ENCODE results near the gene LYRM1.

LYRM1 gene

DNA sequence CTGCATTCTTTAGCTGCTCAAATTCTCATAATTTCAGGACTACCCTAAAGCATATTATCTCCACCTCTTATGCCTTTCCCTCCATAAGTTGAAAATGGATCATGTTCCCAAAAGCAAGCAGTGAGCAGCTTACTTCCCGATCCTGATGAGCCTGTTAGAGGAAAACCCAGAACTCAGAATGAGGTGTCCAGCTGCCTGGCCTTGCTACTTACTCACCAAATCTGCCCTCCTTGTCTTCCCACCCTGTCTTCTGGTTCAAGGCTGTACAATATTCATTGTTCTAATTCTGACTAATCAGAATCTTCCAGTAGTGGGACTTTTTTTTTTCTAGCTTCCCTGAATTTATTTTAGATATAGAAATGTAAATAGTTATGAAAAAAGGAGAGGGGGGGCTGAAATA is 10.8 kb downstream of the LYRM1 start:
- Histone ChIP-seq H3K9me2 (replicated peaks; ENCODE audit: insufficient read depth, low read length) (no peaks in the 10 kb centered on the region), H2AFZ (ENCODE audit: low read depth, low read length, severe bottlenecking) (no peak overlapping the region), H3K79me2 (ENCODE audit: insufficient read depth, low read length) (no peaks in the 10 kb centered on the region), H3K4me3 (ENCODE audit: insufficient read depth, low read length, poor library complexity, severe bottlenecking) (no peak overlapping the region), H3K4me2 (ENCODE audit: low read depth, low read length, poor library complexity, severe bottlenecking) (no peak overlapping the region), H3K36me3 (ENCODE audit: low read length) (no peaks in the 10 kb centered on the region), H3K27me3 (ENCODE audit: low read length) (no peaks in the 10 kb centered on the region), H4K20me1 (ENCODE audit: low read depth, low read length) (no peaks in the 10 kb centered on the region), H3K27ac (ENCODE audit: low read depth, low read length) (no peak overlapping the region), H3K9me3 (ENCODE audit: insufficient read depth, low read length) (no peaks in the 10 kb centered on the region), H3K9ac (ENCODE audit: low read length) (no peak overlapping the region), H3F3A (ENCODE audit: insufficient read depth) (peaks cover 11% of the 10 kb centered on the region)
- no peak for TF ChIP-seq EZH2phosphoT487 (conservative IDR thresholded peaks at IDR 0.05; ENCODE audit: low read length)
- TF ChIP-seq, protein P1, sequence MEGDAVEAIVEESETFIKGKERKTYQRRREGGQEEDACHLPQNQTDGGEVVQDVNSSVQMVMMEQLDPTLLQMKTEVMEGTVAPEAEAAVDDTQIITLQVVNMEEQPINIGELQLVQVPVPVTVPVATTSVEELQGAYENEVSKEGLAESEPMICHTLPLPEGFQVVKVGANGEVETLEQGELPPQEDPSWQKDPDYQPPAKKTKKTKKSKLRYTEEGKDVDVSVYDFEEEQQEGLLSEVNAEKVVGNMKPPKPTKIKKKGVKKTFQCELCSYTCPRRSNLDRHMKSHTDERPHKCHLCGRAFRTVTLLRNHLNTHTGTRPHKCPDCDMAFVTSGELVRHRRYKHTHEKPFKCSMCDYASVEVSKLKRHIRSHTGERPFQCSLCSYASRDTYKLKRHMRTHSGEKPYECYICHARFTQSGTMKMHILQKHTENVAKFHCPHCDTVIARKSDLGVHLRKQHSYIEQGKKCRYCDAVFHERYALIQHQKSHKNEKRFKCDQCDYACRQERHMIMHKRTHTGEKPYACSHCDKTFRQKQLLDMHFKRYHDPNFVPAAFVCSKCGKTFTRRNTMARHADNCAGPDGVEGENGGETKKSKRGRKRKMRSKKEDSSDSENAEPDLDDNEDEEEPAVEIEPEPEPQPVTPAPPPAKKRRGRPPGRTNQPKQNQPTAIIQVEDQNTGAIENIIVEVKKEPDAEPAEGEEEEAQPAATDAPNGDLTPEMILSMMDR (IDR thresholded peaks at IDR 0.05; ENCODE audit: insufficient read depth, low read length, poor library complexity, severe bottlenecking): no peak

GRCh38 chr16:20916289-20916688 is 15.7 kb downstream of the LYRM1 start:
- Histone ChIP-seq H3F3A (ENCODE audit: insufficient read depth) (peaks cover 11% of the 10 kb centered on the region), H3K27me3 (ENCODE audit: low read length) (no peaks in the 10 kb centered on the region), H4K20me1 (ENCODE audit: low read depth, low read length) (no peaks in the 10 kb centered on the region), H3K27ac (ENCODE audit: low read depth, low read length) (peak overlapping the region; percentile 84), H3K9me3 (ENCODE audit: insufficient read depth, low read length) (no peaks in the 10 kb centered on the region), H3K79me2 (ENCODE audit: insufficient read depth, low read length) (no peaks in the 10 kb centered on the region), H3K36me3 (ENCODE audit: low read length) (no peaks in the 10 kb centered on the region), H2AFZ (ENCODE audit: low read depth, low read length, severe bottlenecking) (no peak overlapping the region), H3K4me3 (ENCODE audit: insufficient read depth, low read length, poor library complexity, severe bottlenecking) (no peak overlapping the region), H3K9me2 (replicated peaks; ENCODE audit: insufficient read depth, low read length) (no peaks in the 10 kb centered on the region), H3K9ac (ENCODE audit: low read length) (no peak overlapping the region), H3K4me2 (ENCODE audit: low read depth, low read length, poor library complexity, severe bottlenecking) (peak overlapping the region; percentile 60)
- TF ChIP-seq EZH2phosphoT487 (conservative IDR thresholded peaks at IDR 0.05; ENCODE audit: low read length): no peak
- TF ChIP-seq, protein P1 (IDR thresholded peaks at IDR 0.05; ENCODE audit: insufficient read depth, low read length, poor library complexity, severe bottlenecking): no peak

- Histone ChIP-seq H2AFZ (ENCODE audit: low read depth, low read length, severe bottlenecking) (no peak overlapping the region), H3K4me3 (ENCODE audit: insufficient read depth, low read length, poor library complexity, severe bottlenecking) (no peak overlapping the region), H3K9me3 (ENCODE audit: insufficient read depth, low read length) (no peaks in the 10 kb centered on the region), H3K4me2 (ENCODE audit: low read depth, low read length, poor library complexity, severe bottlenecking) (peak overlapping the region; percentile 60), H4K20me1 (ENCODE audit: low read depth, low read length) (no peaks in the 10 kb centered on the region), H3K36me3 (ENCODE audit: low read length) (no peaks in the 10 kb centered on the region), H3K27ac (ENCODE audit: low read depth, low read length) (peak overlapping the region; percentile 84), H3F3A (ENCODE audit: insufficient read depth) (peaks cover 8% of the 10 kb centered on the region), H3K9ac (ENCODE audit: low read length) (no peak overlapping the region), H3K27me3 (ENCODE audit: low read length) (no peaks in the 10 kb centered on the region), H3K9me2 (replicated peaks; ENCODE audit: insufficient read depth, low read length) (no peaks in the 10 kb centered on the region), H3K79me2 (ENCODE audit: insufficient read depth, low read length) (no peaks in the 10 kb centered on the region)
- TF ChIP-seq EZH2phosphoT487 (conservative IDR thresholded peaks at IDR 0.05; ENCODE audit: low read length): no peak
- TF ChIP-seq, protein P1 (IDR thresholded peaks at IDR 0.05; ENCODE audit: insufficient read depth, low read length, poor library complexity, severe bottlenecking): no peak
Measured at GRCh38 chr16:20916942-20917341, 16.4 kb downstream of the LYRM1 start.
